Measurements from ENCODE around the gene GAB1. TPM values are rescaled to one million over a fixed set of nuclear protein-coding genes. Genes with fewer than 3 reads are reported as not detected.

GAB1 gene
- total RNA-seq, 3 donors from 2014 or later (not counting 1 experiment from before 2014, with no cell fraction given): 11.5 to 25.4 (median 11.9) TPM

DNA sequence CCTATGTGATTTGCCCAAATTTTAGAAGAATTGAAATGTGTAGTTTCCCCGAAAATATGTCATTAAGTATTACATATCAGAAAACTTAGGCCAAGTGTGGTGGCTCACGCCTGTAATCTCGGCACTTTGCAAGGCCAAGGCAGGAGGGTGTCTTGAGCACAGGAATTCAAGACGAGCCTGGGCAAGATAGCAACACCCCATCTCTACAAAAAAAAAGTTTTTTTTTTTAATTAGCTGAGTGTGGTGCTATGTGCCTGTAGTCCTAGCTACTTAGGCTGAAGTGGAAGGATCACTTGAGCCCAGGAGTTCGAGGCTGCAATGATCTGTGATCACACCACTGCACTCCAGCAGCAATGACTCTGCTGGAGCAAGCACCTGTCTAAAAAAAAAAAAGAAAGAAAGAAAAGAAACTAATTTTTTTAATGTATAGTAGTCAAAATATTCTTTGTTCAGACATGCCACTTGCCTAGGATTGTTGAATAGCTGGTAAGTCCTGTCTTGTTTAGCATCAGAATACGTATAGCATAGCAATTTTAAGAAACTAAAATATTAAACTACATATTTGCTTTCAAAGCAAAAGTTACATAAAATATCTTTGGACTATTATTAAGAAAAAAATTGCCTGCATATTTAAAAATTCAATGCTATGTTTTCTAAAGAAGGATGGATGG, 40.1 kb upstream of the GAB1 start:
- H3K4me3 Mint-ChIP-seq: no peak overlapping the region
- H3K27ac Mint-ChIP-seq: no peak overlapping the region
- Histone ChIP-seq H3K4me1 (ENCODE audit: control insufficient read depth, insufficient read depth, low read length) (no peaks in the 10 kb centered on the region), H3K9me3 (ENCODE audit: control insufficient read depth, insufficient read depth, low read length) (no peaks in the 10 kb centered on the region), H3K36me3 (ENCODE audit: control insufficient read depth, insufficient read depth, low read length) (no peaks in the 10 kb centered on the region), H3K27ac (ENCODE audit: low read length) (no peak overlapping the region), H3K27me3 (ENCODE audit: control insufficient read depth, insufficient read depth, low read length) (no peaks in the 10 kb centered on the region), H3K4me3 (ENCODE audit: low read length) (no peak overlapping the region)
- no peaks in the 10 kb centered on the region for H3K36me3 Mint-ChIP-seq
- peaks cover 0 to 5% of the 10 kb centered on the region in 2 donors for H3K27me3 Mint-ChIP-seq (ENCODE audit: low read depth in 2 of 2)
- DNase-seq: no peak
- TF ChIP-seq CTCF (IDR thresholded peaks at IDR 0.05): no peak
- no peak for ATAC-seq
- intact Hi-C loops (cut with micrococcal nuclease): no loop called here
- no peaks in the 10 kb centered on the region for H3K9me3 Mint-ChIP-seq
- 67% methylated on average over 4 of the region's 6 CpGs for WGBS (ENCODE audit: insufficient coverage)
- H3K4me1 Mint-ChIP-seq: no peaks in the 10 kb centered on the region

DNA sequence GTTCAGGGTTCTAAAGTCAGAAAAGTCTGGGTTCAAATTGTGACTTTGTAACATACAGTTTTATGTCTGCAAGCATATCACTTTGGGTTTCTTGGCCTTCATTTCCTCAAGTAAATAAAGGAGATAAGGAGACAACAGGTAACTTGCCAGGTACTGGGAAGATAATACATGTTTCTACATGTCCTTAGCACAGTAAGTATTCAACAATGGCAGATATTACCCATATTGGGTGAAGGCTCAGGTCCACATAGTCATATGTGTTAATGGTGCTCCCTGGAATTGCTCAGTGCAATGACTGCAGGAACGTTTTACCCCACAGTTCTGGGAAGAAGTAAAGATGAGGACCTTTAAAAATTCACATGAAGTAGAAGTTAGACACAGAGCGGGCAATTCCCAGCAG, 35.8 kb upstream of the GAB1 start:
- Mint-ChIP-seq H3K9me3 (no peaks in the 10 kb centered on the region), H3K4me3 (no peak overlapping the region), H3K27ac (no peak overlapping the region), H3K36me3 (no peaks in the 10 kb centered on the region), H3K4me1 (no peaks in the 10 kb centered on the region), H3K27me3 (ENCODE audit: low read depth in 2 of 2) (peaks cover 0 to 5% of the 10 kb centered on the region in 2 donors)
- H3K4me3 ChIP-seq (ENCODE audit: low read length): no peak overlapping the region
- DNase-seq (no peak), ATAC-seq (no peak)
- H3K27me3 ChIP-seq (ENCODE audit: control insufficient read depth, insufficient read depth, low read length): no peaks in the 10 kb centered on the region
- no peaks in the 10 kb centered on the region for H3K4me1 ChIP-seq (ENCODE audit: control insufficient read depth, insufficient read depth, low read length)
- H3K27ac ChIP-seq (ENCODE audit: low read length): no peak overlapping the region
- H3K9me3 ChIP-seq (ENCODE audit: control insufficient read depth, insufficient read depth, low read length): no peaks in the 10 kb centered on the region
- TF ChIP-seq CTCF (IDR thresholded peaks at IDR 0.05): no peak
- 76% methylated on average over 2 of the region's 2 CpGs for WGBS (ENCODE audit: insufficient coverage)
- intact Hi-C loops (cut with micrococcal nuclease): no loop called here
- no peaks in the 10 kb centered on the region for H3K36me3 ChIP-seq (ENCODE audit: control insufficient read depth, insufficient read depth, low read length)

- Mint-ChIP-seq H3K9me3 (no peaks in the 10 kb centered on the region), H3K4me3 (no peak overlapping the region), H3K27ac (no peak overlapping the region), H3K36me3 (no peaks in the 10 kb centered on the region), H3K27me3 (ENCODE audit: low read depth in 2 of 2) (peaks cover 0 to 5% of the 10 kb centered on the region in 2 donors), H3K4me1 (no peaks in the 10 kb centered on the region)
- no peaks in the 10 kb centered on the region for H3K9me3 ChIP-seq (ENCODE audit: control insufficient read depth, insufficient read depth, low read length)
- WGBS (ENCODE audit: insufficient coverage): 30% methylated on average over 1 of the region's 1 CpG
- no peak overlapping the region for H3K4me3 ChIP-seq (ENCODE audit: low read length)
- intact Hi-C loops (cut with micrococcal nuclease): no loop called here
- H3K4me1 ChIP-seq (ENCODE audit: control insufficient read depth, insufficient read depth, low read length): no peaks in the 10 kb centered on the region
- H3K27me3 ChIP-seq (ENCODE audit: control insufficient read depth, insufficient read depth, low read length): no peaks in the 10 kb centered on the region
- no peak overlapping the region for H3K27ac ChIP-seq (ENCODE audit: low read length)
- ATAC-seq (no peak), DNase-seq (no peak)
- TF ChIP-seq CTCF (IDR thresholded peaks at IDR 0.05): no peak
- no peaks in the 10 kb centered on the region for H3K36me3 ChIP-seq (ENCODE audit: control insufficient read depth, insufficient read depth, low read length)
Observed at GRCh38 chr4:143302536-143302935, 34.1 kb upstream of the GAB1 start.

DNA sequence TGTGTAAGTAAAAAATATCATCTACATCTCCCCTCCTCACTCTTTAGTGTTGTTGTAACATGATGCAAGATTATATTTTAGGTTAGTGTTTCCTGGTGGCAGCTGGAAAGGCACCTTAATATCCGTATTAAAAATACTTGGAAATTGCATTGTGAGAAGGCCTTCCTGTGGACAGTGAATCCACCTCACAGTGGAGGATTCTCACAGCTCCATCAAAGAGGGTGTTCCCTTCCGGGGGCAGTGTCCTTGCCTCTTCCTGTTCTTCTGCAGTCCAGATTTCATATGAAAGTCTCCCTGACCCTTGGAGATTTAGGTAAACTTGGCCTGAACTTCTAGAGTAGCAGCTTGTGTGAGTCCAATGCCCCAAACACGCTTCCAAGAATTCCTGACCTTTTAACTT, 29.9 kb upstream of the GAB1 start:
- no peaks in the 10 kb centered on the region for H3K4me1 ChIP-seq (ENCODE audit: control insufficient read depth, insufficient read depth, low read length)
- H3K36me3 Mint-ChIP-seq: no peaks in the 10 kb centered on the region
- H3K27me3 Mint-ChIP-seq (ENCODE audit: low read depth in 2 of 2): no peaks in the 10 kb centered on the region
- no peak overlapping the region for H3K4me3 ChIP-seq (ENCODE audit: low read length)
- no peaks in the 10 kb centered on the region for H3K27me3 ChIP-seq (ENCODE audit: control insufficient read depth, insufficient read depth, low read length)
- ATAC-seq (no peak), DNase-seq (no peak)
- WGBS (ENCODE audit: insufficient coverage): 93% methylated on average over 3 of the region's 3 CpGs
- H3K27ac ChIP-seq (ENCODE audit: low read length): no peak overlapping the region
- intact Hi-C loops (cut with micrococcal nuclease): no loop called here
- no peak overlapping the region for H3K27ac Mint-ChIP-seq
- no peaks in the 10 kb centered on the region for H3K36me3 ChIP-seq (ENCODE audit: control insufficient read depth, insufficient read depth, low read length)
- H3K4me3 Mint-ChIP-seq: no peak overlapping the region
- no peak for TF ChIP-seq CTCF (IDR thresholded peaks at IDR 0.05)
- H3K9me3 Mint-ChIP-seq: no peaks in the 10 kb centered on the region
- H3K4me1 Mint-ChIP-seq: no peaks in the 10 kb centered on the region
- H3K9me3 ChIP-seq (ENCODE audit: control insufficient read depth, insufficient read depth, low read length): no peaks in the 10 kb centered on the region
